GM12874 (cell line): ENCODE results near the gene C20orf96.

Source experiments
- TF ChIP-seq, protein P1 (sequence below): IDR thresholded peaks from 2 replicates; pipeline ENCODE4 v1.5.1; 2011; ENCODE audit warnings: low read depth, mild to moderate bottlenecking, control low read depth, low read length, moderate library complexity; ENCODE audit not compliant: insufficient read depth

The C20orf96 gene

DNA sequence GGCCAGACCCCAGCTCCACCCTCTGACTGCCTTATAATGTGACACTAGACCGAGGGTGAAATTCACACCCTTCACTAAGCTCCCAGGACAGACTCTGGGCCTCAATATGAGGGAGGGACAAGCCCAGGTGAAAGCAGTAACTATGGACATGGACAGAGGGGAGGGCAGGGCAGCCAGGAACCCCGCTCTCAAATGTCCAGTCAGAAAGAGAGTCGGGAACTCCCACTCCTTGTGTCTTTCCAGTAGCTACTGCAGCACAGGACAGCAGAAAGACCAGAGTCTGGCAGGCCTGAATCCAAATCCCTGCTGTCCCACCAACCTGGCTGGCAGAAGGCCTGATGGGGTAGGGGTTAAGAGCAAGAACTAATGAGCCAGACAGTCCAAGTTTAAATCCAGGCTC is 6.4 kb downstream of the C20orf96 start:
- TF ChIP-seq, protein P1, sequence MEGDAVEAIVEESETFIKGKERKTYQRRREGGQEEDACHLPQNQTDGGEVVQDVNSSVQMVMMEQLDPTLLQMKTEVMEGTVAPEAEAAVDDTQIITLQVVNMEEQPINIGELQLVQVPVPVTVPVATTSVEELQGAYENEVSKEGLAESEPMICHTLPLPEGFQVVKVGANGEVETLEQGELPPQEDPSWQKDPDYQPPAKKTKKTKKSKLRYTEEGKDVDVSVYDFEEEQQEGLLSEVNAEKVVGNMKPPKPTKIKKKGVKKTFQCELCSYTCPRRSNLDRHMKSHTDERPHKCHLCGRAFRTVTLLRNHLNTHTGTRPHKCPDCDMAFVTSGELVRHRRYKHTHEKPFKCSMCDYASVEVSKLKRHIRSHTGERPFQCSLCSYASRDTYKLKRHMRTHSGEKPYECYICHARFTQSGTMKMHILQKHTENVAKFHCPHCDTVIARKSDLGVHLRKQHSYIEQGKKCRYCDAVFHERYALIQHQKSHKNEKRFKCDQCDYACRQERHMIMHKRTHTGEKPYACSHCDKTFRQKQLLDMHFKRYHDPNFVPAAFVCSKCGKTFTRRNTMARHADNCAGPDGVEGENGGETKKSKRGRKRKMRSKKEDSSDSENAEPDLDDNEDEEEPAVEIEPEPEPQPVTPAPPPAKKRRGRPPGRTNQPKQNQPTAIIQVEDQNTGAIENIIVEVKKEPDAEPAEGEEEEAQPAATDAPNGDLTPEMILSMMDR, result no peak

DNA sequence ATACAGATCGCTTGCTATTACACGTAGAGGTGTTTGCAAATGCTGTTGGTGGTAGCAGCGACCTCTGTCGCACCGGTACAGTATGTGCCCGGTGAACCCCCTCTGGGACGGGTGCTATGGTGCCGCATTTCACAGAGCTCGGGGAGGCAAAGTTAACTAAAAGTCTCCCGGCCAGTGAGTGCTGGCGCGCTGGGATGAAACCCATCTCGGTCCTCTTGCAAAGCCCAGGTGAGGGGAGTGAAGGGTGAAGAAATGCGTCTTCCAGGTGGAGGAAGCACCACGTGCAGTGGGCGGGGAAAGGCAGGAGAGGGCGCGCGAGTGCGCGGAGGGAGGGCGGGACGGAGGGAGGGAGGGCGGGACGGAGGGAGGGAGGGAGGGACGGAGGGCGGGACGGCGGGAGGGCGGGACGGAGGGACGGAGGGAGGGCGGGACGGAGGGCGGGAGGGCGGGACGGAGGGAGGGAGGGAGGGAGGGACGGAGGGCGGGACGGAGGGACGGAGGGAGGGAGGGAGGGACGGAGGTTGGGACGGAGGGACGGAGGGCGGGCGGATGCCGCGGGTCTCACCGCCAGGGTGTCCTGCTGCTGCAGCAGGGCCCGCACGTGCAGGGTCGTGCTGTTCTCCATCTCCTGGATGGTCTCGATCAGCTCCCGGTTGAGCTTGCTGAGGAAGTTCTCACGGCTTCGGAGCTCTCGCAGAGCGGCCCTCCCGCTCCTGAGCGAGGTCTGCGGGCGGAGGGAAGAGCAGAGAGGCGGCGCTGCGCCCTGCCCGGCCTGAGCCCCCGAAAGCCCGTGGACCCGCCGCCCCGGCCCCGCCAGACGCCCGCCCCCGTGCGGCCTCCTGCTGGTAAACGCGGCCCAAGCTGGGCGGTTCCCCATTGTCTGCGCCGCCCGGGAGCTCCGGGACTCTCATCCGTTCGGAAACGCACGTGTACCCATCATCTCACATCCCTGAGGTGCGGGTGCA is 11.7 kb downstream of the C20orf96 start:
- TF ChIP-seq, protein P1, result no peak

DNA sequence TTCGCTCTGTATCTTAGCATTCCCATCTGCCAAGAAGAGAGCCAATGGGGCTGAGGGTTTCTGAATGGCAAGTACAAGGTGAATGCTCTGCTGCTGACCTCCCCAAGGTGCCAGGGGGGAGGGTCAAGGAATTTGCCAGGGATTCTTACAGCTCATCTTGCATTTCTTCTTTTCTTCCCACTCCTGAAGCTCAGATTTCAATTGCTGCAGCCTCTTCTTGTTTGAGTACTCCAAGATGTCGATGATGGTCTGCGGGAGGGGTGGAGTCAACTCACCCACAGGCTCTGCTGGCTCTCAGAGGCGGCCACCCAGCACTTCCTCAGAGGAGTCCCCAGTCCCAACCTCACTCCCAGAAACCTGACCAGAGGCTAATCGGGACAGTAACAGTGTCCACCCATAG is 12.4 kb downstream of the C20orf96 start:
- TF ChIP-seq, protein P1, result no peak

DNA sequence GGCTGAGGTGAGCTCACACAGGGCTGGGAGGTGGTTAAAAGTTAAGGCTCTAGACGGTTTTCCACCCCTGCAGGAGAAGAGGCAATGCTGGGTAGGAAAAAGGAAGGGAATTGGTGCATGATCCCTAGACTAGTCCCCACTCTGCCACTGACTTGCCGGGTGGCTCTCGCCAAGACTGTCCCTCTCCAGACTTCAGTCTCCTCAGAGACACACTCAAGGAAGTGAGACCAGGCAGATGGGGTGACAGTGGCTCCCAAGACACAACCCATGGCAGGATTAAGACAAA is 13.1 kb downstream of the C20orf96 start:
- TF ChIP-seq, protein P1, result no peak

DNA sequence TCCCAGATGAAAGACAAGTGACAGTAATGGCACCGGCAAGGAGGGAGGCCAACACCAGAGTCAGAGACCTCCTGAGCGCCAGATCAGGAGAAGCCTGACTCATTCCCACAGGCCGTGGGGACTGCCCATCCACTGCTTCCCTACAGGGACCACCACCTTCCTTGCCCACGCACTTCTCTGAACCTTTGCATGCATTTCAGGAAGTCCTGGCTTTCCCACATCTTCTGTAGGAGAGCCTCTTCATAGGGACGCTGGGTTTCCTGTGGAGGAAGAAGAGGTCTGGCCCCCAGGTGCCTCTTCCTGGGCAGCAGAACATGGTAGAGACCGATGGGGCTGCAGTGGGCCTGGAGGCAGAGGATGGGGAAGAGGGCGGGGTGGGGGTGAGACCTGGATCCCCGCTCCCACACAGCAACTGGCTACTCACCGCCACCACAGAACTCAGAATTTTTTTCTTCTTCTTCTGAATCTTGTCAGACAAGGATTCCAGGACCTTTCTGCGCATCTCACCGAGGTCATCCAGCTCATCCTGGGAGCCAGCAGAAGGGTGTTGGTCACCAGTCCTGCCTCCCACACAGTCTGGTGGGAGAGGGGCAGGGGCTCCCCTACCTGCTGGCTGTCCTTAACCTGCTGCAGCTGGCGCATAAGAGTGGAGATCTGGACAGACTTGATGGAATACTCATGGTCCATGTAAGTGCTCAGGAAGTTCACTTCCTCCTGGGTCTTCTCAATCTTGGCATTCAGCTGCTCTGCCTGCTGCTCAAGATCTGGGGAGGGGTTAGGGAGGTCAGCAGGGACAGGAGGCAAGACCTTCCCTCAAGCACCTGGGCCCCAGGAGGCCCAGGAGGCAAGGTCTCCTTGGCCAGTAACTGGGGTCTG is 13.7 kb downstream of the C20orf96 start:
- TF ChIP-seq, protein P1, result no peak

DNA sequence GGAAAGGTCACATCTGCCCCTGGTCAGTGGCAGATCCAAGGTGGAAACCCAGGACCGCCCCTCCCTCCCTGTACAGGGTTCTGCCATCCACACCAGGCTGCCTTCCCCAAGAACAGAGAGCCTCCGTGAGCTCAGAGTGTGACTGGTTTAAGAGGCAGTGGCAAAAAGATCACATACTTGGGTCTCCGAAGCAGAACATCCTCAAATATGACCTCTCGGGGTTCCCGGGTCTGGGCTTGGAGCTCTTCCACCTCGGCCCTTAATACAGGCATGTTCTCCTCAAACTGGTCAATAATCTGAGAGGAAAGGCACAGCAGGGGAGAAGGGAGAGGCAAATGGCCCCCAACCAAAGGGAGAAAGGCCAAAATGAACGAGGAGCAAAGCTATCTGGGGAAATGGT is 14.8 kb downstream of the C20orf96 start:
- TF ChIP-seq, protein P1, result no peak

DNA sequence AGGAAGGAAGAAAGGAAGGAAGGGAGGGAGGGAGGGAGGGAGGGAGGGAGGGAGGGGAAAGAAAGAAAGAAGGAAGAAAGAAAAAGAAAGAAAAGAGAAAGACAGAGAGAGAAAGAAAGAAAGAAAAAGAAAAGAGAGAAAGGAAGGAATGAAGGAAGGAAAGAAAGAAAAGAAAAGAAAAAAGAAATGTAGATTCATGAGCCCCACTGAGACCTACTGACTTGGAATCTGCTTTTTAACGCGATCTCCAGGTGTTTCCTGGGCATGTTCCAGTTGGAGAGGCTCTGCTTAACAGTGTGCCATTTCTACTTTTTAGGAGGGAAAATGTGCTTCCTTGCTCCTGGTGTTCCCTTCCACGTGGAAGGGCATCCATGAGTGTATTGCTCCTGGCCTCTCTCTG is 16.7 kb downstream of the C20orf96 start:
- TF ChIP-seq, protein P1, result no peak
